ENCODE results near the gene VAMP2.
A peak's percentile ranks its signal among the peaks of the same experiment; 100 is the strongest.

The VAMP2 gene

GRCh38 chr17:8162233-8162996 is at the start of gene VAMP2:
Gene VAMP2 (minus strand): TSS chr17:8162948. CDS start chr17:8162879, 69 bp downstream.
- Histone ChIP-seq H3K27ac (peak within 1 kb of the TSS; percentile 98), H3K4me3 (ENCODE audit: low read depth, low read length) (peak within 1 kb of the TSS; percentile 95), H3K27me3 (ENCODE audit: insufficient read depth, low read depth, severe bottlenecking) (no peaks in the 10 kb centered on the region), H3K9me3 (ENCODE audit: severe bottlenecking) (no peaks in the 10 kb centered on the region), H3K36me3 (peaks cover 35% of the 10 kb centered on the region)
- DNase-seq, result peak; percentile 72
- 0 out of 2 replicates have a peak, but pooled peaks have one; percentile 11 for TF ChIP-seq CTCF (IDR thresholded peaks at IDR 0.05; ENCODE audit: low read depth, low read length)

- TF ChIP-seq CTCF (IDR thresholded peaks at IDR 0.05; ENCODE audit: low read depth, low read length), result no peak
- peaks cover 40% of the 10 kb centered on the region for H3K36me3 ChIP-seq
- H3K27me3 ChIP-seq (ENCODE audit: insufficient read depth, low read depth, severe bottlenecking), result no peaks in the 10 kb centered on the region
- H3K27ac ChIP-seq, result peak overlapping the region; percentile 95
- peak overlapping the region; percentile 78 for H3K4me3 ChIP-seq (ENCODE audit: low read depth, low read length)
- H3K9me3 ChIP-seq (ENCODE audit: severe bottlenecking), result no peaks in the 10 kb centered on the region
- DNase-seq, result no peak
Measured at GRCh38 chr17:8210761-8211458, 48.2 kb upstream of the VAMP2 start.

GRCh38 chr17:8209907-8210760 is 47.4 kb upstream of the VAMP2 start, which contains the start of gene AURKB:
Gene AURKB (minus strand): TSS chr17:8210575. CDS start chr17:8210224, 351 bp downstream.
- H3K36me3 ChIP-seq, result peaks cover 48% of the 10 kb centered on the region

GRCh38 chr17:8206536-8206935 is 43.8 kb upstream of the VAMP2 start:
- Histone ChIP-seq H3K36me3 (peaks cover 65% of the 10 kb centered on the region), H3K9me3 (ENCODE audit: severe bottlenecking) (no peaks in the 10 kb centered on the region), H3K4me3 (ENCODE audit: low read depth, low read length) (no peak overlapping the region), H3K27me3 (ENCODE audit: insufficient read depth, low read depth, severe bottlenecking) (no peaks in the 10 kb centered on the region), H3K27ac (no peak overlapping the region)
- no peak for DNase-seq
- TF ChIP-seq CTCF (IDR thresholded peaks at IDR 0.05; ENCODE audit: low read depth, low read length), result no peak

More at GRCh38 chr17:8209907-8210760, 47.4 kb upstream of the VAMP2 start, which contains the start of gene AURKB:
- Histone ChIP-seq H3K9me3 (ENCODE audit: severe bottlenecking) (no peaks in the 10 kb centered on the region), H3K27me3 (ENCODE audit: insufficient read depth, low read depth, severe bottlenecking) (no peaks in the 10 kb centered on the region), H3K4me3 (ENCODE audit: low read depth, low read length) (peak within 1 kb of the TSS; percentile 78), H3K27ac (peak within 1 kb of the TSS; percentile 95)
- peak; percentile 95 for DNase-seq
- TF ChIP-seq CTCF (IDR thresholded peaks at IDR 0.05; ENCODE audit: low read depth, low read length), result no peak

- no peaks in the 10 kb centered on the region for H3K9me3 ChIP-seq (ENCODE audit: severe bottlenecking)
- H3K36me3 ChIP-seq, result peaks cover 69% of the 10 kb centered on the region
- no peak for TF ChIP-seq CTCF (IDR thresholded peaks at IDR 0.05; ENCODE audit: low read depth, low read length)
- no peak overlapping the region for H3K4me3 ChIP-seq (ENCODE audit: low read depth, low read length)
- no peak for DNase-seq
- no peak overlapping the region for H3K27ac ChIP-seq
- no peaks in the 10 kb centered on the region for H3K27me3 ChIP-seq (ENCODE audit: insufficient read depth, low read depth, severe bottlenecking)
Measured at GRCh38 chr17:8204761-8205555, 42.2 kb upstream of the VAMP2 start.
